Measurements from ENCODE around the gene CHST10.

Gene CHST10

GRCh38 chr2:100412881-100413321 is 4.6 kb downstream of the CHST10 start:
- Histone ChIP-seq H3K27me3 (ENCODE audit: control insufficient read depth in 1 of 2, insufficient read depth in 2 of 2, low read length in 2 of 2) (no peaks in the 10 kb centered on the region), H3K4me1 (ENCODE audit: insufficient read depth, low read length) (peaks cover 14% of the 10 kb centered on the region), H3K4me3 (ENCODE audit: low read depth in 1 of 2, low read length in 2 of 2) (no peak overlapping the region), H3K27ac (ENCODE audit: low read depth, low read length) (no peak overlapping the region), H3K36me3 (ENCODE audit: insufficient read depth, low read length) (peaks cover 16% of the 10 kb centered on the region), H3K9ac (ENCODE audit: low read length) (no peak overlapping the region), H3K9me3 (ENCODE audit: low read length) (no peaks in the 10 kb centered on the region)

- H3K27me3 ChIP-seq (ENCODE audit: control insufficient read depth in 1 of 2, insufficient read depth in 2 of 2, low read length in 2 of 2), result no peaks in the 10 kb centered on the region
- H3K27ac ChIP-seq (ENCODE audit: low read depth, low read length), result no peak overlapping the region
- no peaks in the 10 kb centered on the region for H3K9me3 ChIP-seq (ENCODE audit: low read length)
- H3K4me1 ChIP-seq (ENCODE audit: insufficient read depth, low read length), result peaks cover 14% of the 10 kb centered on the region
- H3K4me3 ChIP-seq (ENCODE audit: low read depth in 1 of 2, low read length in 2 of 2), result no peak overlapping the region
- H3K36me3 ChIP-seq (ENCODE audit: insufficient read depth, low read length), result peaks cover 16% of the 10 kb centered on the region
- no peak overlapping the region for H3K9ac ChIP-seq (ENCODE audit: low read length)
Observed at GRCh38 chr2:100412466-100412865, 5.0 kb downstream of the CHST10 start.

- no peak overlapping the region for H3K9ac ChIP-seq (ENCODE audit: low read length)
- no peak overlapping the region for H3K4me3 ChIP-seq (ENCODE audit: low read depth in 1 of 2, low read length in 2 of 2)
- no peaks in the 10 kb centered on the region for H3K27me3 ChIP-seq (ENCODE audit: control insufficient read depth in 1 of 2, insufficient read depth in 2 of 2, low read length in 2 of 2)
- H3K9me3 ChIP-seq (ENCODE audit: low read length), result no peaks in the 10 kb centered on the region
- no peak overlapping the region for H3K27ac ChIP-seq (ENCODE audit: low read depth, low read length)
- H3K36me3 ChIP-seq (ENCODE audit: insufficient read depth, low read length), result peaks cover 20% of the 10 kb centered on the region
- peaks cover 14% of the 10 kb centered on the region for H3K4me1 ChIP-seq (ENCODE audit: insufficient read depth, low read length)
Observed at GRCh38 chr2:100411841-100412292, 5.6 kb downstream of the CHST10 start.

- Histone ChIP-seq H3K27me3 (ENCODE audit: control insufficient read depth in 1 of 2, insufficient read depth in 2 of 2, low read length in 2 of 2) (no peaks in the 10 kb centered on the region), H3K9me3 (ENCODE audit: low read length) (no peaks in the 10 kb centered on the region), H3K27ac (ENCODE audit: low read depth, low read length) (no peak overlapping the region), H3K9ac (ENCODE audit: low read length) (no peak overlapping the region), H3K4me1 (ENCODE audit: insufficient read depth, low read length) (no peaks in the 10 kb centered on the region), H3K4me3 (ENCODE audit: low read depth in 1 of 2, low read length in 2 of 2) (no peak overlapping the region), H3K36me3 (ENCODE audit: insufficient read depth, low read length) (peaks cover 35% of the 10 kb centered on the region)
Observed at GRCh38 chr2:100409975-100410647, 7.4 kb downstream of the CHST10 start.

- Histone ChIP-seq H3K4me1 (ENCODE audit: insufficient read depth, low read length) (no peaks in the 10 kb centered on the region), H3K27ac (ENCODE audit: low read depth, low read length) (no peak overlapping the region), H3K9me3 (ENCODE audit: low read length) (no peaks in the 10 kb centered on the region), H3K9ac (ENCODE audit: low read length) (no peak overlapping the region), H3K4me3 (ENCODE audit: low read depth in 1 of 2, low read length in 2 of 2) (no peak overlapping the region), H3K36me3 (ENCODE audit: insufficient read depth, low read length) (peaks cover 38% of the 10 kb centered on the region), H3K27me3 (ENCODE audit: control insufficient read depth in 1 of 2, insufficient read depth in 2 of 2, low read length in 2 of 2) (no peaks in the 10 kb centered on the region)
Observed at GRCh38 chr2:100409461-100409860, 8.0 kb downstream of the CHST10 start.

- Histone ChIP-seq H3K27me3 (ENCODE audit: control insufficient read depth in 1 of 2, insufficient read depth in 2 of 2, low read length in 2 of 2) (no peaks in the 10 kb centered on the region), H3K9me3 (ENCODE audit: low read length) (no peaks in the 10 kb centered on the region), H3K36me3 (ENCODE audit: insufficient read depth, low read length) (peaks cover 37% of the 10 kb centered on the region), H3K9ac (ENCODE audit: low read length) (no peak overlapping the region), H3K4me1 (ENCODE audit: insufficient read depth, low read length) (no peaks in the 10 kb centered on the region), H3K27ac (ENCODE audit: low read depth, low read length) (no peak overlapping the region), H3K4me3 (ENCODE audit: low read depth in 1 of 2, low read length in 2 of 2) (no peak overlapping the region)
Observed at GRCh38 chr2:100408941-100409340, 8.5 kb downstream of the CHST10 start.

GRCh38 chr2:100408104-100408503 is 9.4 kb downstream of the CHST10 start:
- H3K36me3 ChIP-seq (ENCODE audit: insufficient read depth, low read length), result peaks cover 30% of the 10 kb centered on the region
- H3K4me1 ChIP-seq (ENCODE audit: insufficient read depth, low read length), result no peaks in the 10 kb centered on the region
- H3K9ac ChIP-seq (ENCODE audit: low read length), result no peak overlapping the region
- H3K9me3 ChIP-seq (ENCODE audit: low read length), result no peaks in the 10 kb centered on the region
- H3K4me3 ChIP-seq (ENCODE audit: low read depth in 1 of 2, low read length in 2 of 2), result no peak overlapping the region
- no peaks in the 10 kb centered on the region for H3K27me3 ChIP-seq (ENCODE audit: control insufficient read depth in 1 of 2, insufficient read depth in 2 of 2, low read length in 2 of 2)
- no peak overlapping the region for H3K27ac ChIP-seq (ENCODE audit: low read depth, low read length)

- H3K27me3 ChIP-seq (ENCODE audit: control insufficient read depth in 1 of 2, insufficient read depth in 2 of 2, low read length in 2 of 2), result no peaks in the 10 kb centered on the region
- no peaks in the 10 kb centered on the region for H3K4me1 ChIP-seq (ENCODE audit: insufficient read depth, low read length)
- no peaks in the 10 kb centered on the region for H3K9me3 ChIP-seq (ENCODE audit: low read length)
- no peak overlapping the region for H3K4me3 ChIP-seq (ENCODE audit: low read depth in 1 of 2, low read length in 2 of 2)
- H3K27ac ChIP-seq (ENCODE audit: low read depth, low read length), result no peak overlapping the region
- no peak overlapping the region for H3K9ac ChIP-seq (ENCODE audit: low read length)
- peaks cover 30% of the 10 kb centered on the region for H3K36me3 ChIP-seq (ENCODE audit: insufficient read depth, low read length)
Observed at GRCh38 chr2:100407563-100407962, 9.9 kb downstream of the CHST10 start.

GRCh38 chr2:100407073-100407472 is 10.4 kb downstream of the CHST10 start:
- H3K27ac ChIP-seq (ENCODE audit: low read depth, low read length), result no peak overlapping the region
- no peak overlapping the region for H3K9ac ChIP-seq (ENCODE audit: low read length)
- H3K4me1 ChIP-seq (ENCODE audit: insufficient read depth, low read length), result no peaks in the 10 kb centered on the region
- no peak overlapping the region for H3K4me3 ChIP-seq (ENCODE audit: low read depth in 1 of 2, low read length in 2 of 2)
- H3K9me3 ChIP-seq (ENCODE audit: low read length), result no peaks in the 10 kb centered on the region
- no peaks in the 10 kb centered on the region for H3K27me3 ChIP-seq (ENCODE audit: control insufficient read depth in 1 of 2, insufficient read depth in 2 of 2, low read length in 2 of 2)
- peaks cover 30% of the 10 kb centered on the region for H3K36me3 ChIP-seq (ENCODE audit: insufficient read depth, low read length)

- no peaks in the 10 kb centered on the region for H3K4me1 ChIP-seq (ENCODE audit: insufficient read depth, low read length)
- H3K9me3 ChIP-seq (ENCODE audit: low read length), result no peaks in the 10 kb centered on the region
- peaks cover 37% of the 10 kb centered on the region for H3K36me3 ChIP-seq (ENCODE audit: insufficient read depth, low read length)
- no peaks in the 10 kb centered on the region for H3K27me3 ChIP-seq (ENCODE audit: control insufficient read depth in 1 of 2, insufficient read depth in 2 of 2, low read length in 2 of 2)
- H3K27ac ChIP-seq (ENCODE audit: low read depth, low read length), result no peak overlapping the region
- H3K4me3 ChIP-seq (ENCODE audit: low read depth in 1 of 2, low read length in 2 of 2), result no peak overlapping the region
- no peak overlapping the region for H3K9ac ChIP-seq (ENCODE audit: low read length)
Observed at GRCh38 chr2:100406120-100406508, 11.4 kb downstream of the CHST10 start.

GRCh38 chr2:100405403-100406119 is 11.9 kb downstream of the CHST10 start:
- no peaks in the 10 kb centered on the region for H3K9me3 ChIP-seq (ENCODE audit: low read length)
- no peak overlapping the region for H3K9ac ChIP-seq (ENCODE audit: low read length)
- H3K4me1 ChIP-seq (ENCODE audit: insufficient read depth, low read length), result no peaks in the 10 kb centered on the region
- H3K27me3 ChIP-seq (ENCODE audit: control insufficient read depth in 1 of 2, insufficient read depth in 2 of 2, low read length in 2 of 2), result no peaks in the 10 kb centered on the region
- H3K27ac ChIP-seq (ENCODE audit: low read depth, low read length), result no peak overlapping the region
- H3K36me3 ChIP-seq (ENCODE audit: insufficient read depth, low read length), result peaks cover 40% of the 10 kb centered on the region
- H3K4me3 ChIP-seq (ENCODE audit: low read depth in 1 of 2, low read length in 2 of 2), result no peak overlapping the region

- H3K9ac ChIP-seq (ENCODE audit: low read length), result no peak overlapping the region
- H3K27me3 ChIP-seq (ENCODE audit: control insufficient read depth in 1 of 2, insufficient read depth in 2 of 2, low read length in 2 of 2), result no peaks in the 10 kb centered on the region
- H3K36me3 ChIP-seq (ENCODE audit: insufficient read depth, low read length), result peaks cover 36% of the 10 kb centered on the region
- no peak overlapping the region for H3K4me3 ChIP-seq (ENCODE audit: low read depth in 1 of 2, low read length in 2 of 2)
- no peaks in the 10 kb centered on the region for H3K9me3 ChIP-seq (ENCODE audit: low read length)
- H3K4me1 ChIP-seq (ENCODE audit: insufficient read depth, low read length), result no peaks in the 10 kb centered on the region
- H3K27ac ChIP-seq (ENCODE audit: low read depth, low read length), result no peak overlapping the region
Observed at GRCh38 chr2:100404411-100404810, 13.1 kb downstream of the CHST10 start.
